M059J (cell line): Measurements from ENCODE around the gene THBD. TPM values are rescaled to one million over a fixed set of nuclear protein-coding genes. Genes with fewer than 3 reads are reported as not detected.

Source experiments
- DNase-seq: peaks from one replicate; pipeline ENCODE4 v3.0.0-alpha.2; 2012; ENCODE audit warnings: low read depth
- total RNA-seq: library from RNA; depleted of rRNA; stranded (reverse); fragments of >200 nt; shearing (Covaris generic); gene quantifications from 2 replicates; pipeline ENCODE4 v1.2.3, GENCODE V29; 2014; rRNA removed

The THBD gene
- total RNA-seq, 1 experiment from 2014 or later = 45.2 TPM

GRCh38 chr20:23011008-23011721, 38.3 kb downstream of the THBD start:
- DNase-seq = no peak

- no peak for DNase-seq
Observed at GRCh38 chr20:23010096-23010495, 39.4 kb downstream of the THBD start.

- DNase-seq = peak; percentile 75
Observed at GRCh38 chr20:23009636-23010035, 39.8 kb downstream of the THBD start.

- no peak for DNase-seq
Observed at GRCh38 chr20:23008667-23009066, 40.8 kb downstream of the THBD start.

- no peak for DNase-seq
Observed at GRCh38 chr20:23007886-23008655, 41.4 kb downstream of the THBD start.

GRCh38 chr20:23007462-23007861, 42.0 kb downstream of the THBD start:
- no peak for DNase-seq

- no peak for DNase-seq
Observed at GRCh38 chr20:23005776-23006175, 43.7 kb downstream of the THBD start.

- no peak for DNase-seq
Observed at GRCh38 chr20:23003881-23004460, 45.5 kb downstream of the THBD start.

- no peak for DNase-seq
Observed at GRCh38 chr20:23003077-23003635, 46.3 kb downstream of the THBD start.

- DNase-seq = no peak
Observed at GRCh38 chr20:23002276-23002675, 47.2 kb downstream of the THBD start.

GRCh38 chr20:23000232-23000947, 49.1 kb downstream of the THBD start:
- peak; percentile 16 for DNase-seq

GRCh38 chr20:22999756-23000155, 49.7 kb downstream of the THBD start:
- DNase-seq = peak; percentile 74

GRCh38 chr20:22998476-22998875, 51.0 kb downstream of the THBD start:
- no peak for DNase-seq

GRCh38 chr20:22995923-22996322, 53.5 kb downstream of the THBD start:
- no peak for DNase-seq

Other genes with a start within 250 kb of the THBD start
- gene SSTR4, start 14.4 kb downstream of the THBD start, total RNA-seq = not detected in 2 replicates
- gene CD93, start 36.7 kb upstream of the THBD start, total RNA-seq = 0.96 and 1.5 TPM in 2 replicates